NCI-H2081 (cell line): Measurements from ENCODE around the gene HSPD1.

Experiments used
- DNase-seq, 2 experiments: peaks; one replicate each; lab custom pipeline; 2025; lab: John Stamatoyannopoulos, UW

HSPD1 gene

DNA sequence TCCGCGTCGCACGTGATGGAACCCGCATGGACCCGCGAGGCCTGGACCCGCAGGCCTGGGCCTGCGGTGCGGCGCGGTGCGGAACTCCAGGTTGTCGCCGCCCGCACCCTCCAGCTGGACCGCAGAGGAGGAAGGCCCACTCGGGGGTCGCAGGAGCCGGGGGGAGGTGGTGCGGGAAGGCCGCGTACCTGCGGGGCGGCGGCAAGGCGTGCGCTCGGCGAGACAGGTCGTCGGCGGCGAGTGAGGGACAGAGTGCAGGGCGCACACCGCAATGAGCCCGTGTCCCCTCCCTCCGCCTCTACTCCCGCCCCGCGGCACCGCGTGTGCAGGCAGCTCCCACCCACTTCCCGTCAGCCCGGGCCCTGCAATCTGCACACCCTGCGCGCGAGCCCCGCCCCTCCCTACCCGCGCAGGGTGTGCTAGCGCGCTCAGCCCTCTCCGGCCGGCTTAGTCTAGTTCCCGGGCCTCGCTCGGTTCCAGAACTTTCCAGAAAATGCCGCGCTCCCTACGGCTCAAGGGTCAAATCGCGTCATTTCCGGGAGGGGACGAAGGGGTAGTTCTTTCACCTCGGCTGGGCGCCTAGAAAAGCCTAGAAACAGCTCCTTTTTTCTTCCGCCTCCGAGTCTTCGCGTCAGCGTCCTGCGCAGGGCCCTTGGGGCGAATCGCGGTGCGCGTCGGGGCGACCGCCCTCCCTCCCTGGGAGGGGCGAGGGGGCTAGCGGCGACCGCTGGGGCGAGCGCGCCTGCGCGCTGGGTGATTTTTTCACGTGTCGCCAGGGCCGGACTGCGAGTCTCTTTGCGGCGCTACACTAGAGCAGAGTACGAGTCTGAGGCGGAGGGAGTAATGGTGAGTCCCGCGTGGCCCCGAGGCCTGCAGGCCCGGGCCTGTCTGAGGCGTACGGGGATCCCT, at the start of gene HSPD1, which contains the start of gene HSPE1:
TSS of gene HSPD1 (minus strand) at position 247 of the 909 bp plus-strand sequence. CDS start 992 bp downstream, outside the sequence.
TSS of gene HSPE1 (plus strand) at position 786 of the 909 bp plus-strand sequence. CDS start at position 844, 58 bp downstream.
- DNase-seq = peak; percentile 97 to 99

DNA sequence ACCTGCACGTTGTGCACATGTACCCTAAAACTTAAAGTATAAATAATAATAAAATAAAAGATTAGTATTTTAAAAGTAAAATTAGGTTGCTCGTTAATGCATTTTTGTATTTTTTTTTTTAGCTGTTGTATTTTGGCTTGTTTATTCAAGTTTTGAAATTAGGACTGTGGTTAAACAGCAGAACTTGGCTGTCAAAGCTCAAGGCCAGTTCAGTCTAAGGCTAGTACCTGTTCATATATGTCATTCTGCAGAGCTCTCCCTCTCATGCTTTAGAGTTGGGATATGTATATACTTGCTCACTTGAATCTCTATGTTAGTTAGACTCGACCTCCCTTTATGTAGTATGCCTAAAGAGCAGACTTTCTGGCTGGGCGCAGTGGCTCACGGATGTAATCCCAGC, 48.9 kb upstream of the HSPD1 start:
- DNase-seq = no peak

DNA sequence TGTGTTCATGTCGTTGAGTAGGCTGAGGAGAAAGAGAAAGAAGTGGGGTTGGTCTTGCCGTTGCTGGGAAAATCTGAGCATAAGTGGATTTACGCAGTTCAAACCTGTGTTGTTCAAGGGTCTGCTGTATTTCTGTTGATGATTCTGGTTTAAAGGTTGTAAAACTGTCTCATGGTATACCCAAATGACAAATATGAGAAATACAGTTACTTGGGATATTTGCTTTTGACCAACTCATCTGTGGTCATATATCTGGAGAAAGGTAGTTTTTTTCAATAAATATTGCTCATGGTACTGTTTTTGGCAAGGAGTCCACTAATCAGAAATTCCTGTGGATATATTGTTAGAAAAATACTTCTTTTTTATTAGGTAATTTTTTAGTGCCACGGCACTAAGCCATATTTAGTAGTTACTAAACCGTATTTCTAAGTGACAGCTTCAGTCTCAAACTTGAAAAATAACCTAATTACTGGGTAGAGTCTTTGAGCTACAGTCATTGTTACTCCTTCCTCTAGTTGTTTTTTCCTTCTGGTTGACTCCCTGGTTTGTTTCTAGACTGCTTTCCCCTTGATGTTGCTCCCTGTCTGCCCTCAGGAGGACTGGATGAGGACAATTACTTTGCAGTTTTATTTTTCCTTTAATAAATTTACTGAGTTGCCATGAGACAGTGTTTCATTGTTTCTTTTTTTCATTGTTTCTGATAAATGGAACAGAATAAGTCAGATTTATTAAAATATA, 47.7 kb upstream of the HSPD1 start:
- DNase-seq = no peak

DNA sequence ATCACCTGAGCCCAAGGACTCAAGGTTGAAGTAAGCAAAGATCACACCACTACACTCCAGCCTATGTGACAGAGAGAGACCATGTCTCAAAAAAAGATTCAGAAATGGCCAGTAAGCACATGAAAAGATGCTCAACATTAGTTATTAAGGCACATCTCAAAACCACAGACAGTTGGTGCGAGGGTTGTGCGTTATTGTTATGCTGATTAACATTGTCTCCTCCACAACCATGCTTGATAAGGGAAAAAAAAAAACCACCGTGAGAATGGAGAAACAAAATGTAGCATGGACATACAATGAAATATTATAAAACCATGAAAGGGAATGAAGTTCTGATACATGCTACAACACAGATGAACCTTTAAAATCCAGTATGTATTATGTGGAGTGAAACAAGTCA, 43.6 kb upstream of the HSPD1 start:
- no peak for DNase-seq

DNA sequence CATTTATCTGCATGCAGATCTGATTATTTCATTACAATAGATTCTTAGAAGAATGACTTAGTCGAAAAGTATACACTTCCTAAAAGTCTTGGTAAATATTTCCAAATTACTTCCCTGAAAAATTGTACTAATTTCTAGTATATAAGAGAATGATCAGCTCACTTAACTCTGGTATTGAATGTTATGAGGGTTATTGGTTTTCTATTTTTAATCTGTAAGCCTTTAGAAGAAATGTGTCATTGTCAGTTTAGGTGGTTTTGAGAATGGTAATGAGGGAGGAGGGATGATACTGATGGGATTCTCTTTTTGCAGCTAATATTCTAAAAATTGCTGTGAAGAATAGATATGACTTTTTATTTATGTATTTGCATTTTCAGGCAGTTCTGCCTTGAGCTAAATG, 40.1 kb upstream of the HSPD1 start:
- no peak for DNase-seq

DNA sequence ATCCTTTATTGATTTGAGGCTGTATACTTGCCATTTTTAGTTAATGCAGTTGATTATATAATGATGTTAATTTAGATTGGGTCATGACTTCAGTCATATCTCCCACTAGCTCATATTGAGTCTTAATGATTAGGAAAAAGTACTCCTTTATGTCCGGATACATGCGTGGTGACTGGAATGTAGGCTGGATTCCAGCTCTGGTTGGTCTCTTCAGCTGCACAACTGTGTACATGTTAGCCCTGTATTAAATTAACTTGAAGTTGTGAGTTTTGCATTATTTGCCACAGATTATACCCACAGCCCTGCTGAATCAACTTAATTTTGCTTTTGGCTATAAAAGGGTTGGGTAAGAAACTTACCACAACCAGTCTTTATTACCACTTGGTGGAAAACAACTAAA, 38.8 kb upstream of the HSPD1 start:
- no peak for DNase-seq

DNA sequence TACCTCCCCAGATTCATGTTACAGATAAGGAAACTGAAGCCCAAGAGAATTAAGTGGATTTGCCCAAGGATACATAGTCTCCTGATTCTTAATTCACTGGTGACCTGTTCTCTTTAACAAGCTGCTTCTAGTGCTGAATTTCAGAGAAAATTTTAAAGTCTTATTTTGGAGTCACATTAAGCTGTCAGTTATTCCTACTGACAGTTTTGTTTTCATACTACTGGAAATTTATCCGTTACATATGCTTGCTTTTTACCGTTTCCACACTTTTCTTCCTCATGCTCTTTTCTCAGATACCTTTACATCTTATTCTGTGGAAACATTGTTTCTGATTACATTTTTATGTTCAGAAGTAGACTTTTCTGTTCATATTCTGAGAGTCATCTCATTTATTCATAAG, 17.5 kb upstream of the HSPD1 start:
- no peak for DNase-seq

DNA sequence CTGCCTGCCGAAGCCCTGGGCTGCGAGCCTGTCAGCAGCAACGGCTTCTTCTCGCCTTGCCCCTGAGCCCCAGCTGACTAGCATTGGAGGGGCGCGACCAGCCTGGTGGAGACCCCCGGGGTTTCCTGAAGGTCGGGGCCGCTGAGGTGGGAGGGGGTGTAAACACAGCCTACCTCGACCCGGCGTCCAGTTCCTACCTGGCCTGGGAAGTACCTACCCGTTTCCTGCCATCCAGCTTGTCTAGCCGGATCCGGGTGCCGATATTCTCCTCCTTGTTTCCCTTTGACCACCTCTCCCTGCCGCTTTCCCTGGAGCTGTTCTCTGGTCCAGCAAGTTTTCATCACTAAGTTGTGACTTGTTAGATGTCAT, 16.7 kb upstream of the HSPD1 start:
- DNase-seq = peak; percentile 31 to 47

DNA sequence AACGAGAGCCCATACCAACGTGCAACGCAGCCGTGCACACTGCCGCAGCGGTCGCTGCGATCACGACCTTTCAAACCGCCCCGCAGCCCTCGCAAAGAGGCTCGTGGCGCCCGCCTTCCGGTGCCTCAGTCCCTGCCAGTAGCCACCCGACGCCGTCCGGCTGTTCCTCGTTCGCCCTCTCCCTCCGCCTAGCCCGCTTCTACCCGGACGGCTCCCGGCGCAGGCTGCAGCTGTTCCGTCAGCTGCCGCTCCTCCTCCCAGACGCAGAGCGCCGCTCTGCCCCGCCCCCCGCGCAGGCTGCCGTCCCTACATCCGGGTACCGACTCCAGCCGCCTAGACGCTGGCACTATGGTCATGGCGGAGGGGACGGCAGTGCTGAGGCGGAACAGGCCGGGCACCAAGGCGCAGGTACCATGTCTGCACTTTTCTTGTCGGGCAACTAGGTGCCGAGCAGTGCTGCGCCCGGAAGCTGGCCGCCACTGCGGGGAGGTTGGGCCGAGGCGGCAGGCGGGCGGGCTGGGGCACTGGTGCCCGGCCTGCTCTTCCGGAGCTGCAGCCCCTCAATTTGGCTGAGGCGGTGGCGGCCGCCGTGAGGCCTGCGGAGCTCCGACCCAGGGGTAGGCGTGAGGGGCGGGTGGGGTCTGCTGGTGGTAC, 16.2 kb upstream of the HSPD1 start, which contains the start of gene MOB4:
TSS of gene MOB4 (plus strand) at position 328 of the 654 bp plus-strand sequence. CDS start at position 349, 21 bp downstream.
- DNase-seq = peak; percentile 92 to 95

DNA sequence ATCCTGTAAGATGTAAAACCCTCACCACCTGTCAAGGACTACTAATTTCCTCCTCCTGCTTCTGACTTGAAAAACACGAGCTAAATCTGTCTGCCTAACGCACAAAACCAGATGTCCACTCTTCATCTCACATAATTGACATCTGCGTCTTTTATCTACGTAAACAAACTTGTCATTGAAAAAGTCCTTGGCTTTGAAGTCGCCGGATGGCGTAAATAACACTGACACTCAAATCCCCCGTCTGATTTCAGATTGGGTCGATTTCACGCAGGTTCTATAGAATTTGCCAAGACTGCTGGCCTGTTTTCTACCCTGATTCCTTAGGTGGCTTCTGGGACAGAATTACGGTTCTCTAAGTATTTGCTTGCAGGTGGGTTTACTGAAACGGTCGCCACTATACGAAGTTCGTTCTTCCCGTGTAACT, 15.7 kb upstream of the HSPD1 start:
- peak; percentile 36 to 39 for DNase-seq

DNA sequence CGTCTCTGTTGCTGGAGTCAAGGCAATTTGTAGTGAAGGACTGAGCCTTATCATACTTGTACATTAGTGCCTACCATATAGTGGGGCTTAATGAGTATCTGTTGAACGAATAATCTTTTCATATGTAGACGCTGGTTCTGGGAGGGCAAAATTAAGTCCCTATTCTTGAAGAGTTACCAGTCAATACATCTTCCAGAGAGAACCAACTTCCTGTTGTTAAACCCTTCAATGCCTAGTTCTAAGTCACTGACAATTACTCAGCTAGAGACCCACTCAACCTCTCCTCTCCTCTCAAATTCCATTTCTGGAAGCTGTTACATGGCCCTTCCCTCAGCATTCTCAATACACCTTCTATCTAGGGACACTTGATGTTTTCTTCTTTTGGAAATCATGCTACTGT, 15.1 kb upstream of the HSPD1 start:
- no peak for DNase-seq

DNA sequence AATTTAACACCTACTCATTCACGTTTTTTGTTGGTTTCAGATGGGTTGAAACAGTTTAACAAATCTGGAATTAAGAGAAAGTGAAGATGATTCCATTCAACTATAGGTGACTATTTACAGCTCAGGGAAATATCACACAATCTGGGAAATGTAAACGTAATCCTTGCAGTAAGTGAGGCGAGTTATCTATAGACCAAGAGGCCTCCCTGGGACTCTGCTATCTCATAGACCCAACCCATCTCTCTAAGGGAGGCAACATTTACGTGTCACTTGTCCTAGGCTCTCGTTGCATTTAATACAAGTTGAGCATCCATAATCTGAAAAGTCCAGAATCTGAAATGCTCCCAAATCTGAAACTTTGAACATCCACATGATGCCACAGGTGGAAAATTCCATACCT, 14.3 kb upstream of the HSPD1 start:
- no peak for DNase-seq

DNA sequence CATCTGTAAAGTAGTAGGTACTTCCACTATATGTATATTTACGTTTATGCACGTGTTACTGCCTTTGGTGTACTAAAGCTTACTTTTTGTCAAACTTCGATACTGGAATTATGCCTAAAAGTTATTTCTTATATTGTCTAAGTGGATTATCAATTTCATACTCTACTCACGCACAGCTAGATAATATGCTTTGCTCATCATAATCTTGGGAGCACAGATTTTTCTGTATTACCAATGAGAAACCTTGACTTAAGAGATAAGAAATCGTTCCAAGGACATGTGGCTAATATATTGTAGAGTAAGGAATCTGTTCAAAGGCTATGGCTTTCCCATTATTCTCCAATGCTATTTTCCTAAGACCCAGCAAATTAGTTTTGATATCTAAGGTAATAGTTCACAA, 7.0 kb upstream of the HSPD1 start:
- no peak for DNase-seq

DNA sequence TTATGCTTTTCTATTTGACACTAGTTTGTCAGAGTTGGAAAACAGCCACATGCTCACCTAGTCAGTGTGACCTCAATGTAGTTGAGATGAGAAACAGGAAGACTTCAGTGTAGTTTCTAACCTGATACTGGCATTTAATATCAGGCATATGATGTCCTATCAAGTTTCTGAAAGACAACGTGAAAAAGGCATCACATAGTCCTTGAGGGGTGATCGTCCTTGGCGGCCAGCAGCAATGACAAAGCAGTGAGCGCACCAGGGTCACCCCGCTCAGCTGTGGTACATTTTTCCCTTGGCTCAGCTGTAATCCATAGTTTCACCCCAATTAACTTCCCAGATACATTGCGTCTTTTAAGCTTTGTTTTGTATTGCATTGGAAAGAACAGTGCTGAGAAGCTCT, 4.9 kb upstream of the HSPD1 start:
- DNase-seq = no peak

DNA sequence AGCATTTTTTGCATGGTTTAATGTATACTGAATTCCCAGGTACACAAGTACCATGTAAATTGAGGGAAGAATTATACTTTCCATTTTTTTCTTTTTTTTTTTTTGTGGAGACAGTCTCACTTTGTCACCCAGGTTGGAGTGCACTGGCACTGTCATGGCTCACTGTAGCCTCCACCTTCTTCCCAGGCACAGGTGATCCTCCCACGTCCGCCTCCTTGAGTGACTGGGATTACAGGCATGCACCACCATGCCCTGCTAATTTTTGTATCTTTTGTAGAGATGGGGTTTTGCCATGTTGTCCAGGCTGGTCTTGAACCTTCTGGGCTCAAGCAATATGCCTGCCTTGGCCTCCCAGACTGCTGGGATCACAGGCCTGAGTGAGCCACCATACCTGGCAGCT, 4.4 kb upstream of the HSPD1 start:
- no peak for DNase-seq

DNA sequence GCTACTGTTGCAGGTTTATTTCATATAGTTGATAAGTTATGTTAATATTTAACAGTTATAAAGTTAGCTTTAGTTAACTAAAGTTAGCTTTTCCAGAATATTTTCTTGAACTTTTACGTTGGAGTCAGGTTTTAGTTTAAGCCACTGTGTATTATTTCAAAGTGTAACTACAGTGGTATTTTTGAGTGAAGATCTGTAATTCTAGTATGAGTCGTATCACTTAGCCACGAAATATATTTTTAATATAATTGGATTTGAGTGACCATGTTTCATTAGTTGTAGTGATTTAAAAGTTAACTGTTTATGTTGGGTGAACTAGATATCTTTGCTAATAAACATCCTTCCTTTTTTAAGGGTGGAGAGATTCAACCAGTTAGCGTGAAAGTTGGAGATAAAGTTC, 3.0 kb upstream of the HSPD1 start:
- no peak for DNase-seq

DNA sequence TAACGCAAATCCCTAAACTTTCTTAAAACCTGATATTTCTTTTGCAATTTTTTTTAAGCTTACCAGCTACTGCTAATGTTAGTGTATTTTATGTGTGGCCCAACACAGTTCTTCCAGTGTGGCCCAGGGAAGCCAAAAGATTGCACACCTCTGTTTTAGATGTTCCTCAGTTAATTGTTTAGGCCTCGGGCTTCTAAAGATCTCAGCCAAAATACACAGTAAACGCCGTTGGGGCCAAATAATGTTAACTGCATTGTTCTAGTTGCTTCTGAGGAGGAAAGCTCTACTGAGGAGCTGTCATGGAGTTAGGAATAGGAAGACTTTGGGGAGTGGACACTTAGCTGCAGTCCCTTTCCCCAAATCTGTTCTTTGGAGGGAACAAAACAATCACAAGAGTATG, 2.6 kb upstream of the HSPD1 start:
- DNase-seq = no peak

DNA sequence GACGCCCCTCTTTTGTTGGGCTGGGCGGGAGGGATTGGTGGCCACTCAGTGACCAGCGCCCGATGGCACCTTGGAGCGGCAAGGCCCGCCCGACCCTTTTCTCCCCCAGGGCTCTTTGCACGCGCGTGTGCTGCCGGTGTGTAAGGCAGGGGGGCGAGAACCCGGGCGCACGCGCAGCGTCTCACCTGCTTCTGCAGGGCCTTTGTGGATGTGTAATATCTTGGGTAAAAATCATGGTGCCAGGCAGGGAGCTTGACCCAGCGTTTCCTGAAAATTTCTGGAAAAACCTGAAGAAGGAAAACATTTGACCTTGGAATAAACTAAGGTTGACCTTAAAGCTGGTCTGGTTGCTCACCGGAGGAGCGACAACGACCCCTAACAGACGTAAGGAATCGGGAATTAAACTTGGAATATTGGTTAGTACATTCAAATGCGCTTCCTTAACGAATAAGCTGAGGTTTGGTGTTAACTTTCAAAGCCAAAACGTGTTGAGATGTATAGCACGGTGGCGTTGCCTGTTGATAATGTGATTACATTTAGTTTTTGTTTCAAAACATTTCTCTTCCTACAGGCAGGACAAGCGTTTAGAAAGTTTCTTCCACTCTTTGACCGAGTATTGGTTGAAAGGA, 977 bp upstream of the HSPD1 start:
- DNase-seq = peak; percentile 40 to 73

DNA sequence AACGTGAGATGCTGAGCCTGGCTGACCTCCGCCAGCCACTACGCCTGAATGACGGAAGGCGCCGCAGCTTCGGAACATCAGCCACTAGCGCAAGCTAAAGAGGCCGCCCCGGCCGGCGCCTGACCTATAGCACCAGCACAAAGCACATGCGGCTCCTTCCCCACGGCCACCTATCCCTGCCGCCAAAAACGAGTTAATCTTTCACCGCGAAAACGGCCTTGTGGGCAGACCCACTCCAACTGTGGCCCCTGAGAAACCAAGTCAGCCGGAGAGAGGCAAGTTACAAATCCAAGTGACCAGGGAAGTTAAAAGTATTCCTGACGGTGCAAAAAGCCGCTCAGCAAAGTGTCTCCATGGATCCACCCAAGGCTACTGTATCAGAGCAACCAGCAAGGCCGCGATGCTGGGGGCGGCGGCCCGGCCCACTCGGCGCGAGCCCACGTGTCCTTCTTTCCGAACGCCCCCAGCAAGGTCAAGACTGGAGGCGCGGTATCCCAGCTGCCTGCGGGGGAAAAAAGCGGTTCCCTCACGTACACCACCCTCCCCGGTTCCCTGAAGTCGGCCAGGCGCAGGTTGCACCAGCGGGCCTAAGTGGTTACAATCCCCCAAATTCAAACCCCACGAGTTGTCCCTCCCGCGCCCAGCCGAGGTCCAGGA, 575 bp downstream of the HSPD1 start:
- peak; percentile 46 to 61 for DNase-seq

DNA sequence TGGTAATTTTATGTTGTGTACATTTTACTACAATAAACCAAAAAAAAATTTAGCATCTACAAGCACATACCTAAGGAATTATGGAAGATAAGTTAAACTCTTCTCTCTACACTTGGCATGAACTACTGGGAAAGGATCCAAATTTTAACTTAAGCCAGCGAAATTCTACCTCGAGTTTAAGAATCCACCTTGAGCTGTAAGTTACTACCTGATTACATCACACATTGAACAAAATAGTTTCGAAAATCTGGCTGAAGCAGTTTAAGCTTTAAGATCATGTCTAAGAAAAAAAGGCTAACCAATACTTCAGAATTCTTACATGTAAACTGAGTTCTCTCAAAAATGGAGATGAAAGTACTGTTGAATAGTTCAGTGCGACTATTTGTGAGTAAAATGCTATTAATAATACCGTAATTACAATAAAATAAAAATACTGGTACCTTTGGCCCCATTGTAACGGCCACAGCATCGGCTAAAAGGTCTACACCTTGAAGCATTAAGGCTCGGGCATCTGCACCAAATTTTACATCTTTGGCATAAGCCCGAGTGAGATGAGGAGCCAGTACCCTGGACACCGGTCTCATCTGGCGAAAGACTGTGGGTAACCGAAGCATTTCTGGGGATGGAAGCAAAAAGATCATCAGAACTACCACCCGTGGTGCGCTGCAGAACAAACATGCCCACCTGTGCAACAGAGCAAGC, 1.3 kb downstream of the HSPD1 start:
- DNase-seq = no peak

DNA sequence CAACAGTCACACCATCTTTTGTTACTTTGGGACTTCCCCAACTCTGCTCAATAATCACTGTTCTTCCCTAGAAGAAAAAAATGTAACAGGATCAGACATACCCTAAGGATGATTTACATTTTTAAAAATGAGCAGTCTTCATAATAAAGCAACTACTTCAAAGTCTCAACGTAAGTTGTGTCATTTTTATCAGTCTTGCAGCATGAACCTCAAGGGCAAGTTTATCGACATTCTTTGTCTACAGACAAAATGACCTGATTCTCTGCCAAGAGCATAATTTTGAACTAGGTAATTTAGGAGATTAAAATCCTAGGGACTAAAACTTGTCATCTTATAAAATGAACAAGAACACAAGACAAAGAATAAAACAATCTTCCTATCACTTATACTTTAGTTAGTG, 2.3 kb downstream of the HSPD1 start:
- DNase-seq = no peak
